ENCODE measurements around the gene ZNRF4.

DNA sequence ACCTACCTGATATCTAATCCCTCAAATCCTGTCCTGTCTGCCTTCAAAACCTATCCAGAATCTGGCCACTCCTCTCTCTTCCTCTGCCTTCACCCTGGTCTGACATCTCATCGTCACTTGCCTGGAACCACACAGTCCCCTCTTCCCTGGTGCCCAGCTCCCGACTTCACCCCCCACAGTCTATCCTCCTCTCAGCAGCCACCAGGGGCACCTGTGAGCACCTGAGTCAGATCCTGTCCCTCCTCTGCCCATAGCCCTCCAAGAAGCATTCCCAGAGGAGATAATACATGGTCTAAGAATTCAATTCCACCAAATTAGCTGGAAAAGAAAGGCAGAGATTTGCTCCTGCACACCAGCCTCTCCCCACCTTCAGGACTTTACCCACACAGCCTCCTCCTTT, 48.9 kb downstream of the ZNRF4 start:
- no peak for TF ChIP-seq EZH2phosphoT487 (IDR thresholded peaks at IDR 0.05; ENCODE audit: low read depth)
- TF ChIP-seq, protein P1, sequence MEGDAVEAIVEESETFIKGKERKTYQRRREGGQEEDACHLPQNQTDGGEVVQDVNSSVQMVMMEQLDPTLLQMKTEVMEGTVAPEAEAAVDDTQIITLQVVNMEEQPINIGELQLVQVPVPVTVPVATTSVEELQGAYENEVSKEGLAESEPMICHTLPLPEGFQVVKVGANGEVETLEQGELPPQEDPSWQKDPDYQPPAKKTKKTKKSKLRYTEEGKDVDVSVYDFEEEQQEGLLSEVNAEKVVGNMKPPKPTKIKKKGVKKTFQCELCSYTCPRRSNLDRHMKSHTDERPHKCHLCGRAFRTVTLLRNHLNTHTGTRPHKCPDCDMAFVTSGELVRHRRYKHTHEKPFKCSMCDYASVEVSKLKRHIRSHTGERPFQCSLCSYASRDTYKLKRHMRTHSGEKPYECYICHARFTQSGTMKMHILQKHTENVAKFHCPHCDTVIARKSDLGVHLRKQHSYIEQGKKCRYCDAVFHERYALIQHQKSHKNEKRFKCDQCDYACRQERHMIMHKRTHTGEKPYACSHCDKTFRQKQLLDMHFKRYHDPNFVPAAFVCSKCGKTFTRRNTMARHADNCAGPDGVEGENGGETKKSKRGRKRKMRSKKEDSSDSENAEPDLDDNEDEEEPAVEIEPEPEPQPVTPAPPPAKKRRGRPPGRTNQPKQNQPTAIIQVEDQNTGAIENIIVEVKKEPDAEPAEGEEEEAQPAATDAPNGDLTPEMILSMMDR (IDR thresholded peaks at IDR 0.05; ENCODE audit: low read depth, low read length): no peak

All from OCI-LY3 (cell line).